Measurements from ENCODE around the gene ATG9B.
A peak's percentile ranks its signal among the peaks of the same experiment; 100 is the strongest.
"Not testable (repeated sequence)": the region's sequence is repeated elsewhere in the genome, so short reads cannot be mapped to it uniquely, and the experiment has no call there.

ATG9B gene

DNA sequence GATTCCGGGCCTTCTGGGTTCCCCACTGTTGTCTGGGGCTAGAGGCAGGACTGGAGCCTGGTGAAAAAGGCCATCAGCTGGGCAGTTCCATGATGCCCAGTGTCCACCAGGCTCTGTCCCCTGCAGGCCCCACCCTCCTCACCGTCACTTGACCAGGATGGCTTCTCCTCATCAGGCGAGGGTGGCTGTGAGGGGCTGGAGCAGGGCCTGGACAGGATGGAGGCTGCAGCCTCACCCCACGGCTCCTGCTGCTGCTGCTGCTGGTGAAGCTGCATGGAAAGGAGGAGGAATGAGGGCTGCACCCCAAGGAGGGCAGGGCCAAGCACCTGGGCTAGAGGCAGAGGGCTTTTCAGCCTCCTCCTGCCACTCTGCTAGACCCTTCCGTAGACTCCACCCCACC lies 8.3 kb downstream of the ATG9B start:
- DNase-seq (ENCODE audit: low read depth, low spot score), result no peak

DNA sequence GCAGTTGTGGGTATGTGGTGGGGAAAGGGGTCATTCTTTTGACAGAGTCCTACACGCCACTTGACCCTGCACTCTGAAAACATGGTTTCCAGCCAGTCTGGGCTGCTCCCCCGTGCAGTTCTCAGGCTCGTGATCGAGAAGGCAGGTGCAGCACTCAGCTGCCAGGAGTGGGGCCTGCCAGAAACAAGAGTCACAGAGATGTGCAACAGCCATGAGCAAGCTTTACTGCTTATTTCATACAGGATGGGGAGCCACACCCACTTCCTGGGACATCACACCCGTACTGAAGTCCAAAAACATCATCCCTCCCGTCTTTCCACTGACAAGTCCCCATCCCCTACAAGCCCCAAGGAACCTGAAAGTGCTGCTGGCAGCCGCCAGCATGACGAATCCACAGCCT lies 9.3 kb downstream of the ATG9B start:
- no peak for DNase-seq (ENCODE audit: low read depth, low spot score)

DNA sequence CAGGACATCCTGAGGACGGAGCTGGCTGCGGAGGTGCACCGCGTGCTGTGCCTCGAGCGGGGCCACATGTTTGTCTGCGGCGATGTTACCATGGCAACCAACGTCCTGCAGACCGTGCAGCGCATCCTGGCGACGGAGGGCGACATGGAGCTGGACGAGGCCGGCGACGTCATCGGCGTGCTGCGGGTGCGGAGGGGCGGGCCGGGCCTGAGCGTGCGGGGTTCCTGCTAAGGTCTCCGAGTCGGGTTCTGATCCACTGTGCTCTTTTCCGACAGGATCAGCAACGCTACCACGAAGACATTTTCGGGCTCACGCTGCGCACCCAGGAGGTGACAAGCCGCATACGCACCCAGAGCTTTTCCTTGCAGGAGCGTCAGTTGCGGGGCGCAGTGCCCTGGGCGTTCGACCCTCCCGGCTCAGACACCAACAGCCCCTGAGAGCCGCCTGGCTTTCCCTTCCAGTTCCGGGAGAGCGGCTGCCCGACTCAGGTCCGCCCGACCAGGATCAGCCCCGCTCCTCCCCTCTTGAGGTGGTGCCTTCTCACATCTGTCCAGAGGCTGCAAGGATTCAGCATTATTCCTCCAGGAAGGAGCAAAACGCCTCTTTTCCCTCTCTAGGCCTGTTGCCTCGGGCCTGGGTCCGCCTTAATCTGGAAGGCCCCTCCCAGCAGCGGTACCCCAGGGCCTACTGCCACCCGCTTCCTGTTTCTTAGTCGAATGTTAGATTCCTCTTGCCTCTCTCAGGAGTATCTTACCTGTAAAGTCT lies 10.4 kb downstream of the ATG9B start:
- peak; percentile 68 for DNase-seq (ENCODE audit: low read depth, low spot score)

DNA sequence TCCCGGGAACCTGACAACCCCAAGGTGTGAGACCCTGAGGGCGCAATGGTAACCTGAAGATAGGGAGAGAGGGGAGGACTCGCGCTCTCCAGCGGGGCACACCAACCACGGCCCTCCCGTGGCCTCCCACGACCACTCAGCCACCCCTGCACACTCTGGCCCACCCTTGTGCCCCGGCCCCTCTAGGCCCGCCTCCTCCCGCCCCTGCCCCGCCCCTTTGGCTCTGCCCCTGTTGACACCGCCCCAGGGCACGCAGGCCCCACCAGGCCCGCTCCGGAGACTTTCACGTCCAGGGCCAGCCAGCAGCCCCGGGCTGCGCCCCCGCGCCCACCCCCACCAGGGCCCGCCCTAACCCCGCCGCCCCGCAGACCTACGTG lies 10.9 kb downstream of the ATG9B start:
- no peak for DNase-seq (ENCODE audit: low read depth, low spot score)

DNA sequence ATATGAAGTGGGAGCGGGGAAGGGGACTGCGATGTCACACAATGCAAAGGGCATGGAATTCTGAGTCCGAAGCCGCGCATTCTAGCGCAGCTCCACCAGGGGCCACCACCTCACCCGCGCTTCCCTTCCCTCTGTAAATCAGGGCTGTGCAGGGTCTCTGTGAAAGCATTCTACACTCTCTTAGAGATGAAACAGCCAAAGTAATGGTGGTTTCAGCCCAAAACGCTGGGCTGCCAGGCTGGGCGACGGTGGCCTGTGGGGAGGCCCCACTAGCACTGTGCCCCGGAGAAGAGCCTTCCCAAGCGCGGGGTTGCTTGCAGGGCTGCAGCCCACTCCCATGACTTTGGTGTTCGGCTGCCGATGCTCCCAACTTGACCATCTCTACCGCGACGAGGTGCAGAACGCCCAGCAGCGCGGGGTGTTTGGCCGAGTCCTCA lies 11.4 kb downstream of the ATG9B start:
- no peak for DNase-seq (ENCODE audit: low read depth, low spot score)

DNA sequence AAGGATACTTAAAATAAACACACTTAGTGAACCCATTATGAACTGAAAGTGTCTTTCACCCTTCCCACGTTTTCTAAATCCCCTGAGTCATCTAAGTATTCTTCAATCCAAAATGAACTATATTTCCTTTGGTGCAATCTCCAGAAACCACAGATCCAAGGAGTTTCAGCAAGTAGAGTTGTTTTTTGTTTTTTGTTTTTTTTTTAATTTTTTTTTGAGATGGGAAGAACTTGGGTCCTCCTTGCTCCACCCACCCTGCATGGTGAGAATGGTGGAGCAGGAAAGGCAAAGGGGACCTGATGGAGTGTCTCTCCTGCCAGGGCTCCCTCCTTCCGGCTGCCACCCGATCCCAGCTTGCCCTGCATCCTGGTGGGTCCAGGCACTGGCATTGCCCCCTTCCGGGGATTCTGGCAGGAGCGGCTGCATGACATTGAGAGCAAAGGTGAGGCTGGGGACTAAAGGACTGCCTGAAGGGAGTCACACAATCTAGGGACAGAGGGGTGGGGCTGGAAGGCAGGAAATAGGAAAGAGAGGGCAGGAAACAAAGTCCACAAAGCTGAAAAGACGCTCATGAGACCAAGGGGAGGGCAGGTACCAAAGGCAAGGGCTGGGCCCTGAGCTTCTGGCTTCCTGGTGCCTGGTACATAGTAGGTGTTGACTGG lies 12.1 kb downstream of the ATG9B start:
- DNase-seq (ENCODE audit: low read depth, low spot score), result no peak

DNA sequence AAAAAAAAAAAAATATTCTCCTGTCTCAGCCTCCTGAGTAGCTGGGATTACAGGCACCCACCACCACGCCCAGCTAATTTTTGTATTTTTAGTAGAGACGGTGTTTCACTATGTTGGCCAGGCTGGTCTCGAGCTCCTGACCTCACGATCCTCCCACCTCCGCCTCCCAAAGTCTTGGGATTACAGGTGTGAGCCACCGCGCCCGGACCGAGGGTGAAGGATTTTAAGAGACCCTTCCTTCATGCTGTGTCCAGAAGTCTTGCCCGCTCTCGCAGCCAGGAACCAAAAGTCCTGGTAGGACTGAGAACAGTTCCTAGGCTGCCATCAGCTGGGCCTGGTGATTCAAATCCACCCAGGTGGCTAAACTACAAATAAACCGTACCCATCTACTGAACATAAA lies 12.7 kb downstream of the ATG9B start:
- not testable (repeated sequence) for DNase-seq (ENCODE audit: low read depth, low spot score)

DNA sequence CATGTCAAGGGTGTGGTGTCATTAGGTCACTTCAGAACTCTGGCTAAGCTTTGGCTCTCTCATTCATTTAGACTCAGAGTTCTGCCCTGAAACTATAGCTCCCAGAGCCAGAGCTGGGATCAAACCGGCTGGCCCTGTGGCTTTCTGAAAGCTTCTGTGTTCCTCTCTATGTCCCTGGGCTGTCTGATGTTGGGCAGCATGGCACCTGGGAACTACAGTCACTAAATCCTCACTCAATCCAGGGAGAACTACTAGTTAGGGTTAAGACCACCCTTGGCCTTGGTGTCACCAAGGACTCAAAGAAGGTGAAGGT lies 13.2 kb downstream of the ATG9B start:
- DNase-seq (ENCODE audit: low read depth, low spot score), result no peak

DNA sequence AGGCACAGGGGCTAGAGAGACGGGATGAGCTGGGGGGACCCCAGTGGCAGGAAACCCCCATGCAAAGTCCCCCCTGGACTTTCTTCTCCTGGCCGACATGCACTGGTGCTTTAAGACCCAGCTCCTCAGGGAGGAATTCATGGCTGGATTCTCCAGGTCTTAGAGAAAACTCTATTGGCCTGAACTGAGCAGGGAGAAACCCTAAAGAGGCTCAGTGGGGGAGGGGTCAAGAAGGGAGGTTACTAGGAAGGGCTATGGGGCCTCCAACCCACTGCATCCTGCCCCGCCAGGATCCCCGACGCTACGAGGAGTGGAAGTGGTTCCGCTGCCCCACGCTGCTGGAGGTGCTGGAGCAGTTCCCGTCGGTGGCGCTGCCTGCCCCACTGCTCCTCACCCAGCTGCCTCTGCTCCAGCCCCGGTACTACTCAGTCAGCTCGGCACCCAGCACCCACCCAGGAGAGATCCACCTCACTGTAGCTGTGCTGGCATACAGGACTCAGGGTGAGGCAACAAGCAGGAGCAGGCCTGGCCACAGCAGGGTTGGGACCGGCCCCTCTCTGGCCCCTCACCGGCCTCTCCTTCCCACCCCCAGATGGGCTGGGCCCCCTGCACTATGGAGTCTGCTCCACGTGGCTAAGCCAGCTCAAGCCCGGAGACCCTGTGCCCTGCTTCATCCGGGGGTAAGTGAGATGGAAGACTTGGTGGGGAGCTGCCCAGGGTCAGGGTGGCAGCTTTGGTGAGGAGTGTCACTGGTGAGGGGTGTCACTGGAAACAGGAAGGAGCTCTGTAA lies 13.8 kb downstream of the ATG9B start:
- DNase-seq (ENCODE audit: low read depth, low spot score), result no peak

DNA sequence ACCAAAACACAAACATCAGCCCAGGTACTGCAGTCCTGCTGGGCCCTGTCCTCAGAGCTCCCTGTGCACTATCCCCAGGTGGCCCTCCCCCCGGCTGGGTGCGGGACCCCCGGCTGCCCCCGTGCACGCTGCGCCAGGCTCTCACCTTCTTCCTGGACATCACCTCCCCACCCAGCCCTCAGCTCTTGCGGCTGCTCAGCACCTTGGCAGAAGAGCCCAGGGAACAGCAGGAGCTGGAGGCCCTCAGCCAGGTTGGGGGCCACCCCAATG lies 14.3 kb downstream of the ATG9B start:
- DNase-seq (ENCODE audit: low read depth, low spot score), result no peak

DNA sequence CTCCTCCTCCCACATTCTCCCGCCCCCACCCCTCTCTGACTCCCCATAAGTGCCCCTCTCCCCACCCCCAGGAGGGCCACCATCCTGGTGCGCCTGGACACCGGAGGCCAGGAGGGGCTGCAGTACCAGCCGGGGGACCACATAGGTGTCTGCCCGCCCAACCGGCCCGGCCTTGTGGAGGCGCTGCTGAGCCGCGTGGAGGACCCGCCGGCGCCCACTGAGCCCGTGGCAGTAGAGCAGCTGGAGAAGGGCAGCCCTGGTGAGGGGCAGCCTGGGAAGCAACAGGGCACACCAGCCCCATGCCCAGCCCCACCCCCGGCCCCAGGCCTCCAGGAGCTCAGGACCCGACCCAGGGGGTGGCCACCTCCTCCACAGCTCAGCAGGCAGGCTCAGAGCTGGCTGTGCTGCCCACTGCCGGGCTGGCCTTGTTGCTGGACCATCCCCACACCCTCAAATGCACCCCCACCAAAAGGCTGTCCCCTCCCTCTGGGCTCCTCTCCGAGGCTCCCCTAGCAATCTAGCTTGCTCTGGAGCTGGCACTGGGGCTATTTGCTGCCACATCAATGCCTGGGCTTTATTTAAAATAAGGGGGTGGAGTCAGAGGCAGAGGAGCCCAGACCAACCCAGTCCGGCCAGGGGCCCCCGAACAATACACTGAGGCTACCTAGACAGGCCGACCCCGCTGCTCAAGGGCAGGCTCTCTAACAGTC lies 14.8 kb downstream of the ATG9B start:
- DNase-seq (ENCODE audit: low read depth, low spot score), result no peak

DNA sequence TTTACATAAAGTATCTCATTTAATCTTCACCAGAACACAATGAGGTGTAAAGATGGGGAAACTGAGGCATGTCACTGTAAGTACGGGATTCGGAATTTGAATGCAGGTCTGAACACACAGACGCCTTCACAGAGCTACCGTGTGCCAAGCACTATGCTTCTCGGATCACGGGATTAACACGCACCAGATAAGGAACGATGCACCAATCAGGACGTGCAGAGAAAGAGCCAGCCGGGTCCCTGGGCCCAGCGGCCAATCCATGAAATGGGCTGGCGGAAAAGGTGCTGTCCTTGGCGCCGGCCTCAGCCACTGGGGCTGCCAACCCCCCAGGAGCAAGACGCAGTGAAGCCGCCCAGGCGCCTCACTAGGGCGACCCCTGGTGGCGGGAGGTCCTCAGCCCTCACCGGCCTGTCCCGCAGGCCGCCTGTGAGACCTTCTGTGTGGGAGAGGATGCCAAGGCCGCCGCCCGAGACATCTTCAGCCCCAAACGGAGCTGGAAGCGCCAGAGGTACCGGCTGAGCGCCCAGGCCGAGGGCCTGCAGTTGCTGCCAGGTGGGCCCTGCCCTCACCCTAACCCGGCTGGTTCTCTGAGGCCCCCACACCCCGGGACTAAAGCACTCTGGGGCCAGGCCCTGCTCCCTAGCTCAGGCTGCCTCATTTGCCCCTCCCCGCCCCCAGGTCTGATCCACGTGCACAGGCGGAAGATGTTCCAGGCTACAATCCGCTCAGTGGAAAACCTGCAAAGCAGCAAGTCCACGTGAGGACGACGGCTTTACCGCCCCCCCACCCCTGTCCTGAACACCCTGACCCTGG lies 15.6 kb downstream of the ATG9B start:
- no peak for DNase-seq (ENCODE audit: low read depth, low spot score)

DNA sequence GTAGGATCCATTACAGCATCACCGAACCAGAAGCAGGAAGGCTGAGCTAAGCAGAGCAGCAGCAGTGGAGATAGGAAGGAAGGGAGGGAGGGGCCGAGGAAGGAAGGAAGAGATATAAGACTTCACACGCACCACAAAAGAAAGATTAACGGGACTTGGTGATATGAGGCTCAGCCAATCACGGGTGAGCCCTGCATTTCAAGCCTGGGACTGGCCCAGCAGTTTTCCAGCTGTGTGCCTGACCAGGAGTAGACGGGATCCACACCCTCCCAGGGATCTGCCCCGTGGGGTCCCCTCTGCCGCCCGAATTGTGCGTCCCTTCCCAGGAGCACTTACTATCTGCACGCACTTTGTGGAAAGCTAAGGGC lies 16.2 kb downstream of the ATG9B start:
- DNase-seq (ENCODE audit: low read depth, low spot score), result no peak

DNA sequence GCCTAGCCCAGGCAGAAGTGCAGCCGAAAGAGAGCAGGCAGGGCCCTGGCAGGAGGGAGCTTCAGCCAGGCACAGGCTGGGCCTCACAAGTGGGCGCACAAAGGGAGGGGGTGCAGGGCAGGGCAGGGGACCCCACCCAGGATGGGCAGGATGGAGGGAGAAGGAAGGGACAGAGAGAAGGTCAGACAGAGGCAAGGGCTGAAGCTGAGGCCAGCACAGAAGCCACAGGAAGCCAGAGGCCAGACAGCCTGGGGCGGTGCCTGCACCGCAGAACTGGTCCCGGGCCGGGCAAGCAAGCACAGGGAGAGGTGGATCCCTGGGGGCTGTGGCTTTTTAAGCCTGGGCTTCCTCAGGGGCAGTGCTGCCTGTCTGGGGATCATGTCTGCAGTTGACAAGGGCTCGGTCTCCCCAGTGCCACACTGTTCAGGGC lies 16.8 kb downstream of the ATG9B start:
- no peak for DNase-seq (ENCODE audit: low read depth, low spot score)

DNA sequence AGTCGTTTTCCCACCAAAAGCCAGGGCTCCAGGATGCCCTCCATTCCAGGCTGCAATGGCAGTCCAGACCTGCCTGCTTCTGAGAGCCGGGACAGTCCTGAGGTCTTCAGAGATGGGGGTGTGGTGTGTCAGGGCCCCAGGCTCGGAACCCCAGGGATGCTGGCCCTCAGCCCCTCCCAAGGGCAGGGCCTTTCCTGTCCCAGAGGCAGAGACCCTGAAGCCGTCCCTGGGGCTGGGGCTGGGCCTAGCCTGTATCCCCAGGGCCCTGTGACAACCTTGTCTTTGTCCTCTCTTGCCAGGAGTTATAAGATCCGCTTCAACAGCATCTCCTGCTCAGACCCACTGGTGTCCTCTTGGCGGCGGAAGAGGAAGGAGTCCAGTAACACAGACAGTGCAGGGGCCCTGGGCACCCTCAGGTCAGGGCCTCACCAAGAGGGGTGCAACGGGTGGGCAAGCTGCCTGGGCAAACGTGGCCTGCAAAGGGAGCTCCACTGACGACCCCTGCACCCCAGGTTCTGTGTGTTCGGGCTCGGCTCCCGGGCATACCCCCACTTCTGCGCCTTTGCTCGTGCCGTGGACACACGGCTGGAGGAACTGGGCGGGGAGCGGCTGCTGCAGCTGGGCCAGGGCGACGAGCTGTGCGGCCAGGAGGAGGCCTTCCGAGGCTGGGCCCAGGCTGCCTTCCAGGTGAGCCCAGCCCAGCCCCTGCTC lies 17.5 kb downstream of the ATG9B start:
- DNase-seq (ENCODE audit: low read depth, low spot score), result no peak

DNA sequence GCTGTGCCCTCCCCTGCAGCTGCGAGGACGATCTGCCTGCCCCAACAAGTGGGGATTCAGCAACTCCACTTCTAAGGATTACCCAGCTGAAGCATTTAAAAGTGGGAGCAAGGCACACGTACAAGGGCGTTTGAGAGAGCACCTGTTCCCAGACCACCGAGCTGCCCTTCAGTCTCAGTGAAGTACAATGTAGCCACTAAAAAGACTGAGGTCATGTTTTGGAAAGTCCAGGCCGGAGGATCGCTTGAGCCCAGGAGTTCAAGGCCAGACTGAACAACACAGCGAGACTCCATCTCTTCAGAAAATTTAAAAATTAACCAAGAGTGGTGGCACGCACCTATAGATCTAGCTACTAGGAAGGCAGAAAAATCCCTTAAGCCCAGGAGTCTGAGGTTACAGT lies 18.7 kb downstream of the ATG9B start:
- DNase-seq (ENCODE audit: low read depth, low spot score), result no peak

DNA sequence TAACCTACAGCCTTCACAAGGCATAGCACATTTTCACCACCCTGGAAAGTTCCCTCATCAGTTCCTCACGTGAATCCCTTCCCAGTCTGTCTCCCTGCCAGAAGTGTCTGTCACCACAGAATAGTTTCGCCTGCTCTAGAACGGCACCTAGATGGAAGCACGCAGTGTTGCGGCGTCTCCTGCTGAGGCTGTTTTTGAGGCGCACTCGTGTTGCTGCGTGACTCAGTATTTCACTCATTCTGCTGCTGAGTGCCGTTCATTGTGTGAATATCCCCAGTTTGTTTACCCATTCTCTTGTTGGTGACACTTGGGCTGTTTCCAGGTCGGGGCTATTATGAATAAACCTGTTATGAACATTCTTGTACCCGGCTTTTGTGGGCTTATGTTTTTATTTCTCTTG lies 20.7 kb downstream of the ATG9B start:
- DNase-seq (ENCODE audit: low read depth, low spot score), result no peak

DNA sequence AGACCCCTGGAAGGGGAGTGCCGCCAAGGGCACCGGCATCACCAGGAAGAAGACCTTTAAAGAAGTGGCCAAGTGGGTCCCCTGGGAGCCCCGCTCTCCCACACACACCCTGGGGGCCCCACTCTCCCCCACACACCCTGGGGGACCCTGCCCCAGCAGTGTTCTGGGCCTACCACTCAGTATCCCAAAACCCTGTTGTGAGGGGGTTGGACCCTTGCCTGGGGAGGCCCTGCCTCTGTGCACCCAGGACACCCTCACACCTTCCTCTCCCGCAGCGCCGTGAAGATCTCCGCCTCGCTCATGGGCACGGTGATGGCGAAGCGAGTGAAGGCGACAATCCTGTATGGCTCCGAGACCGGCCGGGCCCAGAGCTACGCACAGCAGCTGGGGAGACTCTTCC lies 22.7 kb downstream of the ATG9B start:
- DNase-seq (ENCODE audit: low read depth, low spot score), result no peak

DNA sequence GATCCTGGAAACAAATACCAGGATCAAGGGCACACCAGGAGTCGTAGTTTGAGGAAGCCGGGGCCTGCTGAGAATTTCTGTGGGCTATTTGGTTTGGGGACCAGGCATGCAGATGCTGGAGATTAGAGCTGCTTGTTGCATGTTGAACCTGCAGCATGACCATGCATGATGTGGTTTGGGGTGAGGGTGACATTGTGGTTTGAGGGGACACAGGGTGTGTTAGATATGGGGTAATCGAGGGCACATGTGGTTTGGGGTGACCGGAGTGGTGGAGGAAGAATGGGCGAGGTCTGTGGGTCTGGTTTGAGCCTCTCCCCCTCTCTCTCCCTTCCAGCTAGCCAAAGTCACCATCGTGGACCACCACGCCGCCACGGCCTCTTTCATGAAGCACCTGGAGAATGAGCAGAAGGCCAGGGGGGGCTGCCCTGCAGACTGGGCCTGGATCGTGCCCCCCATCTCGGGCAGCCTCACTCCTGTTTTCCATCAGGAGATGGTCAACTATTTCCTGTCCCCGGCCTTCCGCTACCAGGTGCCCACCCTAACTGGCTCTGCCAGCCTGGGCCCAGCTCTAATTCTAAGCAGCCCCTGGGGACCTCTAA lies 23.3 kb downstream of the ATG9B start:
- DNase-seq (ENCODE audit: low read depth, low spot score), result no peak

DNA sequence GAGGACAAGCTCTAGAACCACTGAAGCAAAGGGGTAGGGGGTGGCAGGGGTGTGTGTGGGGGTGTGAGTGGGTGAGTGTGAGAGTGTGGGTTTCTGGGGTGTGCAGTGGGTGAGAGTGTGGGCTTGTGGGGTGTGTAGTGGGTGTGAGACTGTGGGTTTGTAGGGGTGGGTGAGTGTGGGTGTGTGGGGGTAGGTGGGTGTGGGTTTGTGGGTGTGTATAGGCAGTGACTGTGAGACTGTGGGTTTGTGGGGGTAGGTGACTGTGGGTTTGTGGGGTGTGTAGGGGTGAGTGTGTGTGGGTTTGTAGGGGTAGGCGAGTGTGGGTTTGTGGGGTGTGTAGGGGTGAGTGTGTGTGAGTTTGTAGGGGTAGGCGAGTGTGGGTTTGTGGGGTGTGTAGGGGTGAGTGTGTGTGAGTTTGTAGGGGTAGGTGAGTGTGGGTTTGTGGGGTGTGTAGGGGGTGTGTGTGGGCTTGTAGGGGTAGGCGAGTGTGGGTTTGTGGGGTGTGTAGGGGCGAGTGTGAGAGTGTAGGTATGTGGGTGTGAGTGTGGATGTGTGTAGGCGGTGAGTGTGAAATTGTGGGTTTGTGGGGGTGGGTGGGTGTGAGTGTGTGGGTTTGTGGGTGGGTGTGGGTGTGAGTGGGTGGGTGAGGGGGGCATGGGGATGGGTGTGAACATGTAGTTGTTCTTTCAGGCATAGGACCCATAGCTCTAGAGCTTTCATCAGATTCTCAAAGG lies 24.6 kb downstream of the ATG9B start:
- DNase-seq (ENCODE audit: low read depth, low spot score), result no peak
